Kidney (tissue), 14 donors: ENCODE data around the gene FAM229A. TPM values are rescaled to one million over a fixed set of nuclear protein-coding genes. Genes with fewer than 3 reads are reported as not detected.

ENCODE experiments used
- DNase-seq, 5 donors: peaks; one replicate each; pipeline ENCODE4 v3.0.0-alpha.2; 2013 to 2020
- FAIRE-seq: peaks from 2 replicates; lab custom pipeline; 2012; peaks lifted over from hg19 to GRCh38; lab: Jason Lieb, UNC
- H3K27ac ChIP-seq, 2 donors: one replicate each; pipeline ENCODE4 v1.7.0; 2013; ENCODE audit warnings: low read depth in 2 of 2, low read length in 2 of 2, inconsistent platforms in 1 of 2
- H3K27me3 ChIP-seq: one replicate; pipeline ENCODE4 v1.7.1; 2013; ENCODE audit warnings: low read length, inconsistent platforms; ENCODE audit not compliant: control insufficient read depth, insufficient read depth
- H3K36me3 ChIP-seq, 3 donors: one replicate each; pipeline versions ENCODE4 v1.7.0 to v1.7.1; 2013; ENCODE audit warnings: low read length in 3 of 3, control low read depth in 1 of 3, inconsistent platforms in 1 of 3; ENCODE audit not compliant: insufficient read depth in 3 of 3, control insufficient read depth in 2 of 3
- H3K4me1 ChIP-seq, 3 donors: one replicate each; pipeline versions ENCODE4 v1.7.0 to v1.7.1; 2013; ENCODE audit warnings: low read length in 3 of 3, inconsistent platforms in 1 of 3, low read depth in 1 of 3; ENCODE audit not compliant: control insufficient read depth in 2 of 3, insufficient read depth in 2 of 3
- H3K4me3 ChIP-seq, 3 donors: one replicate each; pipeline versions ENCODE4 v1.7.0 to v1.8.1; 2013; ENCODE audit warnings: low read length in 3 of 3, control low read depth in 1 of 3, inconsistent platforms in 1 of 3
- H3K9ac ChIP-seq, 3 donors: one replicate each; pipeline versions ENCODE4 v1.7.0 to v1.7.1; 2013; ENCODE audit warnings: low read length in 3 of 3, control low read depth in 1 of 3, inconsistent platforms in 1 of 3
- H3K9me3 ChIP-seq, 3 donors: one replicate each; pipeline versions ENCODE4 v1.7.0 to v1.7.1; 2013; ENCODE audit warnings: low read length in 3 of 3, control low read depth in 1 of 3, inconsistent platforms in 1 of 3; ENCODE audit not compliant: control insufficient read depth in 2 of 3, insufficient read depth in 1 of 3
- CTCF ChIP-seq: IDR thresholded peaks from 3 replicates; pipeline ENCODE4 v1.5.1; 2012; ENCODE audit warnings: mild to moderate bottlenecking, moderate library complexity, borderline replicate concordance; ENCODE audit not compliant: insufficient read depth; ENCODE audit errors: extremely low read depth
- intact Hi-C: fragments of 100-400 bp; cut with DNase I; formaldehyde crosslinking; loops from one replicate; pipeline ENCODE4 v1.11.1; 2022
- polyA plus RNA-seq: library from polyadenylated mRNA; stranded (reverse); fragments of 350-450 nt; fragmentation: Illumina TruSeq; extraction: RNeasy Lipid Tissue Mini Kit (QIAGEN cat#74804); gene quantifications from one replicate; pipeline ENCODE4 v1.2.3, GENCODE V29; 2014; ENCODE audit warnings: low read depth, low replicate concordance; ENCODE audit not compliant: insufficient read depth
- total RNA-seq: library from RNA; stranded (reverse); fragmentation: NEBNext Ultra II Directional; extraction: Animal tissue kit (Norgen Biotek cat#: 25700); gene quantifications from one replicate; pipeline ENCODE4 v1.2.1, GENCODE V29; 2021
- donor health status: control.
- donor health status: control.
- donor health status: control.
- donor health status: control.
- donor health status: control.
- donor health status: DM: yes; HTN: yes; CAD: no.
- donor health status: Normal renal cell carcinoma (clear cell type).

FAM229A gene
- total and polyA plus RNA-seq, 2 donors from 2014 or later: 6.4 to 9.7 TPM

GRCh38 chr1:32321712-32322291 lies 40.5 kb downstream of the FAM229A start:
- TF ChIP-seq CTCF: no peak
- DNase-seq (no peak), FAIRE-seq (no peak)
- H3K27ac ChIP-seq: no peak overlapping the region
- peaks cover 0 to 22% (median 17%) of the 10 kb centered on the region in 3 donors for H3K36me3 ChIP-seq
- intact Hi-C loops: no loop called here
- no peak overlapping the region for H3K9ac ChIP-seq
- H3K4me1 ChIP-seq: peaks cover 0 to 2% (median 0%) of the 10 kb centered on the region in 3 donors
- H3K27me3 ChIP-seq: no peaks in the 10 kb centered on the region
- no peaks in the 10 kb centered on the region for H3K9me3 ChIP-seq
- H3K4me3 ChIP-seq: no peak overlapping the region

- TF ChIP-seq CTCF: no peak
- intact Hi-C loops: no loop called here
These were observed 44.0 kb downstream of the FAM229A start for GRCh38 chr1:32318127-32318869.

GRCh38 chr1:32316903-32317277 lies 45.4 kb downstream of the FAM229A start:
- no peak for TF ChIP-seq CTCF
- H3K27ac ChIP-seq: no peak overlapping the region

More at GRCh38 chr1:32318127-32318869, 44.0 kb downstream of the FAM229A start:
- H3K27ac ChIP-seq: no peak overlapping the region
- no peak for FAIRE-seq
- no peak overlapping the region for H3K9ac ChIP-seq
- H3K4me1 ChIP-seq: peaks cover 0 to 2% (median 0%) of the 10 kb centered on the region in 3 donors
- H3K4me3 ChIP-seq: no peak overlapping the region
- H3K9me3 ChIP-seq: no peaks in the 10 kb centered on the region
- H3K36me3 ChIP-seq: peaks cover 0 to 14% (median 14%) of the 10 kb centered on the region in 3 donors
- no peak for DNase-seq
- no peaks in the 10 kb centered on the region for H3K27me3 ChIP-seq

More at GRCh38 chr1:32316903-32317277, 45.4 kb downstream of the FAM229A start:
- intact Hi-C loops: no loop called here
- H3K36me3 ChIP-seq: peaks cover 0 to 14% (median 12%) of the 10 kb centered on the region in 3 donors
- no peak for FAIRE-seq
- H3K27me3 ChIP-seq: no peaks in the 10 kb centered on the region
- no peak overlapping the region for H3K9ac ChIP-seq
- H3K9me3 ChIP-seq: no peaks in the 10 kb centered on the region
- no peak overlapping the region for H3K4me3 ChIP-seq
- DNase-seq: no peak
- H3K4me1 ChIP-seq: peaks cover 0 to 2% (median 0%) of the 10 kb centered on the region in 3 donors
